ENCODE data around the gene FCSK.

Gene FCSK

GRCh38 chr16:70433458-70434103 is 20.8 kb upstream of the FCSK start:
- DNase-seq (ENCODE audit: low read depth), result no peak
- TF ChIP-seq CTCF (conservative IDR thresholded peaks at IDR 0.05; ENCODE audit: low read depth, low read length), result no peak
- no peak overlapping the region for H3K4me3 ChIP-seq (ENCODE audit: low read length)

GRCh38 chr16:70434484-70435260 is 19.7 kb upstream of the FCSK start:
- H3K4me3 ChIP-seq (ENCODE audit: low read length), result no peak overlapping the region

GRCh38 chr16:70437017-70437581 is 17.3 kb upstream of the FCSK start:
- no peak for TF ChIP-seq CTCF (conservative IDR thresholded peaks at IDR 0.05; ENCODE audit: low read depth, low read length)
- H3K4me3 ChIP-seq (ENCODE audit: low read length), result peak overlapping the region; percentile 73
- DNase-seq (ENCODE audit: low read depth), result no peak

More at GRCh38 chr16:70434484-70435260, 19.7 kb upstream of the FCSK start:
- no peak for DNase-seq (ENCODE audit: low read depth)
- TF ChIP-seq CTCF (conservative IDR thresholded peaks at IDR 0.05; ENCODE audit: low read depth, low read length), result no peak

GRCh38 chr16:70437582-70438557 is 16.5 kb upstream of the FCSK start:
- DNase-seq (ENCODE audit: low read depth), result no peak
- H3K4me3 ChIP-seq (ENCODE audit: low read length), result peak overlapping the region; percentile 73
- TF ChIP-seq CTCF (conservative IDR thresholded peaks at IDR 0.05; ENCODE audit: low read depth, low read length), result no peak

GRCh38 chr16:70438585-70438968 is 15.8 kb upstream of the FCSK start:
- no peak for TF ChIP-seq CTCF (conservative IDR thresholded peaks at IDR 0.05; ENCODE audit: low read depth, low read length)
- no peak for DNase-seq (ENCODE audit: low read depth)
- H3K4me3 ChIP-seq (ENCODE audit: low read length), result peak overlapping the region; percentile 73

GRCh38 chr16:70438969-70439862 is 15.2 kb upstream of the FCSK start, which contains the start of gene ST3GAL2:
ST3GAL2 (minus strand) TSS chr16:70439100; CDS start chr16:70398530, 40,570 bp downstream.
- DNase-seq (ENCODE audit: low read depth), result no peak

More at GRCh38 chr16:70438969-70439862, 15.2 kb upstream of the FCSK start, which contains the start of gene ST3GAL2:
- TF ChIP-seq CTCF (conservative IDR thresholded peaks at IDR 0.05; ENCODE audit: low read depth, low read length), result no peak
- peak within 1 kb of the TSS; percentile 77 for H3K4me3 ChIP-seq (ENCODE audit: low read length)

Measured in retinal pigment epithelial cell (primary cell).